Stimulated activated memory B cell treated with anti-CD40 and anti-IgM and Interleukin-4, amounts not matched to agents 10 μg/mL and 1 μg/mL and 100 μg/mL, for 72 hours (primary cell): ENCODE measurements around the gene CCSER2.

Experiments
- ATAC-seq: fragments of 150-1000 bp; cut with Tn5 transposase; 2 replicates; pipeline ENCODE4 v1.10.0; 2021
- H3K27ac Mint-ChIP-seq: one replicate; pipeline ENCODE4 v1.8.0; 2022; ENCODE audit warnings: mild to moderate bottlenecking, mixed read lengths
- H3K27me3 Mint-ChIP-seq: one replicate; pipeline ENCODE4 v1.8.0; 2022; ENCODE audit warnings: mixed read lengths
- H3K36me3 Mint-ChIP-seq: one replicate; pipeline ENCODE4 v1.8.0; 2022; ENCODE audit warnings: mixed read lengths
- H3K4me1 Mint-ChIP-seq: one replicate; pipeline ENCODE4 v1.8.0; 2022; ENCODE audit warnings: mixed read lengths
- H3K4me3 Mint-ChIP-seq: one replicate; pipeline ENCODE4 v1.8.0; 2022; ENCODE audit warnings: mild to moderate bottlenecking, moderate library complexity, mixed read lengths
- H3K9me3 Mint-ChIP-seq: one replicate; pipeline ENCODE4 v1.8.0; 2022; ENCODE audit warnings: mixed read lengths

The CCSER2 gene

DNA sequence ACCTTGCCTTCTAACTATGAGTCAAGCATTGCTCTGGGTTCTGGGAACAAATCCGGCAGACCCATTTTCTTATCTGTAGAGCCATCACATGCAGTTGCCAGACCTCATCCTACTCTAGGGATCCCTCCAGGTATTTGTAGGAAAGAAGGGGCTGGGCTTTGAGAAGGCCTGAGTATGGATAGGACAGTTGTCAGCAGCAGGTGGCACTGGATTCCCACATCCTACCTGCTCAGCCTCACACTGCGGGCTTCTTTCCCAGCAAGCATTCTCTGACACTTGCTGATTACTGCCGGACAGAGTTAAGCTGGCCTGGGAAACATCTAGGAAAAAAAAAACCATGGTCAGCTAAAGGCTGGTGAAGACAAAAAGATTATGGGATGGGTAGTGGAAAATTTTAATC is 224.1 kb downstream of the CCSER2 start:
- H3K4me1 Mint-ChIP-seq = peaks cover 6% of the 10 kb centered on the region
- no peak for ATAC-seq
- no peaks in the 10 kb centered on the region for H3K36me3 Mint-ChIP-seq
- no peaks in the 10 kb centered on the region for H3K9me3 Mint-ChIP-seq
- H3K27me3 Mint-ChIP-seq = peaks cover 14% of the 10 kb centered on the region
- H3K27ac Mint-ChIP-seq = no peak overlapping the region
- H3K4me3 Mint-ChIP-seq = no peak overlapping the region

DNA sequence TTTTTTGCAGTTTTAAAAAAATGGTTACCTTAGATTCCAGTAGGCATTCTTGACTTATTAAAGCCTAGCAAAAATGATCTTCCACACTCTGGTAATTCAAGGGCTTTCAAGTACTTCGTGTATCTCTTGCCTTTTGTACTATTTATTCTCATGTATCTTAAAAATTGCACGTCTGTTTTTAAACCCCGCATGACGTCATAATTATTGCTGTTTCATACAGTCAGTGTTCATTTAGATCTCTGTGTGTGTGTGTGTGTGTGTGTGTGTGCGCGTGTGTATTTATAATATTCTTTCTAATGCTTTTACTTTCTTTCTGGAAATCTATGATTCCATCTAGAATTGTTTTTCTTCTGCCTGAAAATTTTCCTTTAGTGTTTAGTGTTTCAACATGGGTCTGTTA is 234.2 kb downstream of the CCSER2 start:
- Mint-ChIP-seq H3K9me3 (no peaks in the 10 kb centered on the region), H3K4me3 (no peak overlapping the region), H3K27ac (no peak overlapping the region), H3K27me3 (peaks cover 64% of the 10 kb centered on the region), H3K36me3 (no peaks in the 10 kb centered on the region), H3K4me1 (peaks cover 15% of the 10 kb centered on the region)
- no peak for ATAC-seq

DNA sequence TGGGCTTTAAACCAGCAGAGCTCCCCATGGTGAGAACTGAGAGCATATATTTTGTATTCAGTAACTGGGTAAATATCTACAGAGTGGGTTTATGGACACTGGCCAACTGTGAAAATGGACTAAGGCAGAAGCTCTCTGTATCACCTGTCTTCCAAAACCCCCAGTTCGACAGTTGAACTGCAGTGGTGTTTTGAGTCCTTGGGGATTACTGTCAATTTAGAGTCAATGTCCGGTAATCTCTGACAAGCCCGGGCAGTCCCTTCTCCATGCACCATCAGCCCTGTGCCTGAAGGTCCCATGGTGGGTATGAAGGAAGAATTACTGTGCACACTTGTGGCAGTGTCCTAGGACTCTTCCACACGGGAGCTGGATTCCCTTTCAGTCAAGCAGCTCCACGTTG is 235.0 kb downstream of the CCSER2 start:
- Mint-ChIP-seq H3K4me1 (peaks cover 15% of the 10 kb centered on the region), H3K36me3 (no peaks in the 10 kb centered on the region), H3K9me3 (no peaks in the 10 kb centered on the region), H3K4me3 (no peak overlapping the region), H3K27me3 (peaks cover 71% of the 10 kb centered on the region), H3K27ac (no peak overlapping the region)
- ATAC-seq = no peak

DNA sequence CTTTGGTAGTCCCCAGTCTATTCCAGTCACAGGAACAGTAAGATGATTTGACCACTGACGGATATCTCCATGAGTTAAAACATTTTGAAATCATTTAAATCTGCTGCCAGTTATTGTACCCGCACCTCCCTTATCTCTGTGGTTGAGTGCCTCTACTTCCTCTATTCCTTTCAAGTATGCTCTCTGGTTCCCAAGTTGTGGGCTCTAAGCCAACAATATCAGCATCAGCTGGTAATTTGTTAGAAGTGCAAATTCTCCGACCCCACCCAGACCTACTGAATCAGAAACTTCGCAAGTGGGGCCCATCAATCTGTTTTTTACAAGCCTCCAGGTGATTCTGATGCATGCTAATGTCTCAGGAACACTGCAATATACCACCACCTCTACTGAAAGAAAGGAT is 235.5 kb downstream of the CCSER2 start:
- no peak overlapping the region for H3K27ac Mint-ChIP-seq
- H3K4me3 Mint-ChIP-seq = no peak overlapping the region
- H3K27me3 Mint-ChIP-seq = peaks cover 76% of the 10 kb centered on the region
- H3K4me1 Mint-ChIP-seq = peaks cover 15% of the 10 kb centered on the region
- peak; percentile 24 for ATAC-seq
- no peaks in the 10 kb centered on the region for H3K9me3 Mint-ChIP-seq
- H3K36me3 Mint-ChIP-seq = no peaks in the 10 kb centered on the region

DNA sequence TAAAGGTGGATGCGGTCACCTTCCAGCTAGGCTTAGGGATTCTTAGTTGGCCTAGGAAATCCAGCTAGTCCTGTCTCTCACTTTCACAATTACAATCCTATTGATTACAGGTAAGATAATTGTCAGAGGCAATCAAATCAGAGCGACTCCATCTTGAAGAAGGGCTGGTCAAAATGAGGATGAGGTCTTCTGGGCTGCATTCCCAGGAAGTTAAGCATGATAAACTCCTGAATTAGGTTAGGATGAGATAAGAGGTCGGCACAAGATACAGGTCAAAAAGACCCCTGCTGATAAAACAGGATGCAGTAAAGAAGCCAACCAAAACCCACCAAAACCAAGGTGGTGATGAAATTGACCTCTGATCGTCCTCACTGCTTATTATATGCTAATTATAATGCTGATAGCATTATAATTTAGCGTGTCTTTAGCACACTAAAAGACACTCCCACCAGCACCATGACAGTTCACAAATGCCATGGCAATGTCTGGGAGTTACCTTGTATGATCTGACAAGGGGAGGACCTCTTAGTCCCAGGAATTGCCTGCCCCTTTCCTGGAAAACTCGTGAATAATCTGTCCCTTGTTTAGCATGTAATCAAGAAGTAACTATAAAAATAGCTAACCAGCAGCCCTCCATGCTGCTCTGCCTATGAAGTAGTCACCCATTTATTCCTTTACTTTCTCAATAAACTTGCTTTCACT is 237.6 kb downstream of the CCSER2 start:
- peaks cover 15% of the 10 kb centered on the region for H3K4me1 Mint-ChIP-seq
- no peak overlapping the region for H3K4me3 Mint-ChIP-seq
- no peaks in the 10 kb centered on the region for H3K36me3 Mint-ChIP-seq
- peaks cover 83% of the 10 kb centered on the region for H3K27me3 Mint-ChIP-seq
- no peaks in the 10 kb centered on the region for H3K9me3 Mint-ChIP-seq
- no peak for ATAC-seq
- no peak overlapping the region for H3K27ac Mint-ChIP-seq

DNA sequence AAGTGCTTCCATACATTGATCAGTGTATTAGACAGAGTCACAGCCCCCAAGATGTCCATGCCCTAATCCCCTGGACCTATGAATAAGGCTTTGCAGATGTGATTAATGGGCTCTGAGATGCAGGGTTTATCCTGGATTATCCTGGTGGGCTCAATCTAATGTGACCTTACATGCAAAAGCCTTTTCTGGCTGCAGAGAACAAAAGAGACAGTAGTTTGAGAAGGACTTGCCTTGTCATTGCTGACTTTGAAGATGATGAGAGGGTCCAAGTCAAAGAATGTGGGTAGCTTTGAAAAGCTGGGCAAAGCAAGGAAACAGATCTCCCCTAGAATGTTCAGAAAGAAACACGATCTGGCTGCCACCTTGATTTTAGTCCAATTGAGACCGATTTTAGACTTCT is 238.7 kb downstream of the CCSER2 start:
- H3K4me1 Mint-ChIP-seq = peaks cover 15% of the 10 kb centered on the region
- no peak overlapping the region for H3K27ac Mint-ChIP-seq
- peaks cover 78% of the 10 kb centered on the region for H3K27me3 Mint-ChIP-seq
- H3K9me3 Mint-ChIP-seq = no peaks in the 10 kb centered on the region
- H3K36me3 Mint-ChIP-seq = no peaks in the 10 kb centered on the region
- no peak overlapping the region for H3K4me3 Mint-ChIP-seq
- no peak for ATAC-seq
